Mucosa of descending colon (tissue), 3 donors: Measurements from ENCODE around the gene SH3TC1. TPM values are rescaled to one million over a fixed set of nuclear protein-coding genes. Genes with fewer than 3 reads are reported as not detected.

ENCODE experiments used
- ATAC-seq: fragments of 200-7000 bp; cut with Tn5 transposase; one replicate; pipeline ENCODE4 v1.9.1; 2020; ENCODE audit warnings: mild to moderate bottlenecking, moderate library complexity
- DNase-seq, 3 donors: peaks; one replicate each; pipeline ENCODE4 v3.0.0-alpha.2; 2020
- H3K36me3 ChIP-seq: fragments of 200-600 bp; one replicate; pipeline ENCODE4 v1.8.0; 2021; ENCODE audit warnings: low read depth, mild to moderate bottlenecking
- H3K4me1 ChIP-seq: fragments of 200-600 bp; one replicate; pipeline ENCODE4 v1.8.0; 2021; ENCODE audit warnings: low read depth, mild to moderate bottlenecking
- H3K4me3 ChIP-seq: fragments of 200-600 bp; one replicate; pipeline ENCODE4 v1.8.0; 2021; ENCODE audit warnings: mild to moderate bottlenecking
- H3K9me3 ChIP-seq: fragments of 200-600 bp; one replicate; pipeline ENCODE4 v1.8.0; 2021; ENCODE audit warnings: mild to moderate bottlenecking
- intact Hi-C, 2 donors: fragments of 100-400 bp; cut with DNase I in 1 of 2; cut with micrococcal nuclease in 1 of 2; formaldehyde crosslinking; loops; one replicate each; pipeline versions ENCODE4 v1.11.0 to v1.11.1; 2022; cut with DNase I, micrococcal nuclease
- total RNA-seq, 3 donors: library from RNA; stranded (reverse); fragmentation: NEBNext Ultra II Directional in 2 of 3; extraction: Animal tissue kit (Norgen Biotek cat#: 25700) in 2 of 3; gene quantifications; one replicate each; pipeline versions ENCODE4 v1.2.1 to v1.2.4, GENCODE V29; 2021 to 2023
- TF ChIP-seq, protein P1 (sequence below): fragments of 200-600 bp; IDR thresholded peaks from one replicate; pipeline ENCODE4 v1.8.0; 2022; ENCODE audit warnings: antibody characterized with exemption, mild to moderate bottlenecking
- donor health status: DM: no; HTN: no; CAD: no; lungs with moderate emphysema.
- donor health status: DM: no; HTN: no; CAD: no.
- donor health status: DM: no; HTN: yes; CAD: no.

The SH3TC1 gene
- total RNA-seq, 3 donors from 2014 or later, result 10.3 to 13.6 (median 11.7) TPM

DNA sequence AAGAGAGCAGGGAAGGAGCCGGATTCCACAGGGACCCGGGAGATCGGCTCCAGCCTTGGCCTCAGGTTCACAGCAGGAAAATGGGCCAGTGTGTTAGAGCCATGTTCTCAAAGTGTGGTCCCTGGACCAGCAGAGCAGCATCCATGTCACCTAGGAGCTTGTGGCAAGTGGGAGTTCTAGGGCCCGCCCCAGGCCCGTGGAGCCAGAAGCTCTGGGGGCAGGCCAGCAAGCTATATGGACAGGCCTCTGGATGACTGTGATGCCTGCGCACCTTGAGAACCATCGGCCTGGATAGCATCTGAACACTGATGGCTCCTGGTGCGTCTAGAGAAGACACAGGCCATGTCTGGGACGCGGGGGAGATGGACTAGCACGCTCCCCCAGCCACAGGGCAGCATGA lies 33.7 kb downstream of the SH3TC1 start:
- ATAC-seq (no peak), DNase-seq (peak in 1 of 3 donors; percentile 25)
- H3K4me1 ChIP-seq, result peaks cover 6% of the 10 kb centered on the region
- TF ChIP-seq, protein P1, sequence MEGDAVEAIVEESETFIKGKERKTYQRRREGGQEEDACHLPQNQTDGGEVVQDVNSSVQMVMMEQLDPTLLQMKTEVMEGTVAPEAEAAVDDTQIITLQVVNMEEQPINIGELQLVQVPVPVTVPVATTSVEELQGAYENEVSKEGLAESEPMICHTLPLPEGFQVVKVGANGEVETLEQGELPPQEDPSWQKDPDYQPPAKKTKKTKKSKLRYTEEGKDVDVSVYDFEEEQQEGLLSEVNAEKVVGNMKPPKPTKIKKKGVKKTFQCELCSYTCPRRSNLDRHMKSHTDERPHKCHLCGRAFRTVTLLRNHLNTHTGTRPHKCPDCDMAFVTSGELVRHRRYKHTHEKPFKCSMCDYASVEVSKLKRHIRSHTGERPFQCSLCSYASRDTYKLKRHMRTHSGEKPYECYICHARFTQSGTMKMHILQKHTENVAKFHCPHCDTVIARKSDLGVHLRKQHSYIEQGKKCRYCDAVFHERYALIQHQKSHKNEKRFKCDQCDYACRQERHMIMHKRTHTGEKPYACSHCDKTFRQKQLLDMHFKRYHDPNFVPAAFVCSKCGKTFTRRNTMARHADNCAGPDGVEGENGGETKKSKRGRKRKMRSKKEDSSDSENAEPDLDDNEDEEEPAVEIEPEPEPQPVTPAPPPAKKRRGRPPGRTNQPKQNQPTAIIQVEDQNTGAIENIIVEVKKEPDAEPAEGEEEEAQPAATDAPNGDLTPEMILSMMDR, result no peak
- H3K4me3 ChIP-seq, result no peak overlapping the region
- intact Hi-C loops, result no loop called here
- H3K36me3 ChIP-seq, result no peaks in the 10 kb centered on the region
- no peaks in the 10 kb centered on the region for H3K9me3 ChIP-seq

DNA sequence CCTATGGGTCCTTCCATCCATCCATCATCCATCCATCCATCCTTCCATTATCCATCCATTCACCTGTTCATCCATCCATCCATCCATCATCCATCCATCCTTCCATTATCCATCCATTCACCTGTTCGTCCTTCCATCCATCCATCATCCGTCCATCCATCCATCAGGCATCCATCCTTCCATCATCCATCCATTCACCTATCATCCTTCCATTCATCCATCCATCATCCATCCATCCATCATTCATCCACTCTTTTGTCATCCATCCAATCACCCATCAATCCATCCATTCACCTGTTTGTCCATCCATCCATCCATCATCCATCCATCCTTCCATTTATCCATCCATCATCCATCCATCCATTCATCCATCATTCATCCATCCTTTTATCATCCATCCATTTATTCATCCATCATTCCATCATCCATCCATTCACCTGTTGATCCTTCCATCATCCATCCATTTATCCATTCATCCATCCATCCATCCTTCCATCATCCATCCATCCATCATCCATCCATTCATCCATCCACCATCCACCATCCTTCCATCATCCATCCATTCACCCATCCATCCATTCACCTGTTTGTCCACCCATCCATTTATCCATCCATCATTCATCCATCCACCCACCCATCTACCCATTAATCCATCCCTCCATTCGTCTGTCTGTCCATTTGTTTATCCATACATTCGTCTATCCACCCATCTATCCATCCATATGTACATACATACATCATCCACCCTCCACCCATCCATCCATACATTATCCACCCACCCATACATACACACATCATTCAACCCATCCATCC lies 34.8 kb downstream of the SH3TC1 start:
- no peak for ATAC-seq
- no peak for DNase-seq

DNA sequence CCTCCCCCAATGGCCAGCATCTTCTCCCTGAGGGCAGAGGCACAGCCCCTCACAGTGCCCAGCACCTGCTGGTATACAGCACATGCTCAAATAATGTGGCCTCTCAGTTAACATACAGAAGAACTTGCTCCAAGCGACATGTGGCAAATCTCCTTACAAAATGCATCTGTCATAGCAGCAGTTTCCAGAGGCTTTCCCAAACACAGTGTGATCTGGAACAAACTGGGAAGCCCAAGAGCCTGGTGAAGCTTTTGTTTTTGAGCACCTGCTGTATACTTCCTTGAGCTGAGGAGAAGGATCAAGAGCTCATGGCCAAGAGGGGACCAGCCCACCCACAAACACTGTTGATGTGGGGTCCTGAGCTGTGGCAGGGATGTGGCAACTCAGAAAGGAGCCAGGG lies 35.6 kb downstream of the SH3TC1 start:
- intact Hi-C loops, result no loop called here
- ATAC-seq, result no peak

More for the DNA sequence above, 34.8 kb downstream of the SH3TC1 start:
- H3K4me3 ChIP-seq, result no peak overlapping the region
- H3K9me3 ChIP-seq, result no peaks in the 10 kb centered on the region
- TF ChIP-seq, protein P1, result no peak
- intact Hi-C loops, result no loop called here
- no peaks in the 10 kb centered on the region for H3K36me3 ChIP-seq
- peaks cover 3% of the 10 kb centered on the region for H3K4me1 ChIP-seq

DNA sequence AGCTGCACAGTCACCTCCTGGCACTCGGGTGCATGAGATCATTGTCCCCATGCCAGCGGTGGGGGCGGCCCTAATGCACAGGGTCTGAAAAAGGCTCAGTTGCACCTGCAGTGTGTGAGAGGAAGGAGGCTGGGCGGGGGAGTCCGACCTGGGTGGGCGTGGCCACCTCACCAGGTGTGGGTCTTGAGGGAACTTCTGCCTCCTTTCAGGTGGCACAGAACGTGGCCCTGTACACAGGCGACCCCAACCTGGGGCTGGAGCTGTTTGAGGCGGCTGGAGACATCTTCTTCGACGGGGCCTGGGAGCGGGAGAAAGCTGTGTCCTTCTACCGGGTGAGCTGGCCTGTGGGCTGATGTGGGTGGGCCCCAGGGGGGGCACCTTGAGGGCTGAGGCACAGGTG lies 36.1 kb downstream of the SH3TC1 start:
- Histone ChIP-seq H3K4me3 (no peak overlapping the region), H3K4me1 (peaks cover 3% of the 10 kb centered on the region), H3K9me3 (no peaks in the 10 kb centered on the region), H3K36me3 (no peaks in the 10 kb centered on the region)
- intact Hi-C loops, result no loop called here
- DNase-seq (no peak), ATAC-seq (no peak)
- TF ChIP-seq, protein P1, result no peak

More for the DNA sequence above, 35.6 kb downstream of the SH3TC1 start:
- H3K36me3 ChIP-seq, result no peaks in the 10 kb centered on the region
- no peaks in the 10 kb centered on the region for H3K9me3 ChIP-seq
- no peak for DNase-seq
- H3K4me1 ChIP-seq, result peaks cover 3% of the 10 kb centered on the region
- TF ChIP-seq, protein P1, result no peak
- no peak overlapping the region for H3K4me3 ChIP-seq

DNA sequence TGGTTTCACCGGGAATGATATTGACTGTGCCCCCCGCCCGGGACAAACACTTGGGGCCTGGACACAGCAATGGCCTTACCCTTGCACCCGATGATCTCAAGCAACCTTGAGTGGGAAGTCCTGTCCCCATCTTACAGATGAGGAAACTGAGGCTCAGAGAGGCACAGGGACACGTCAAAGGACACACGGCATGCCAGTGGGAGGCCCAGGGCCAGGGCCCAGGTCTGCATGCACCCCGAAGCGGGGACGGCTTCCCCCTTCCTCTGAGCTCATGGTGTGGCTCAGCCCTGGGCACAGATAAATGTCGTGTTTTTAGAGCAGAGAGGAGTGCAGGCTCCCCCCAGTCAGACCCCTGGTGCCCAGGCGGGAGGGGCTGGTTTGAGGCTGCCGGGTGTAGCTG lies 36.6 kb downstream of the SH3TC1 start:
- no peaks in the 10 kb centered on the region for H3K36me3 ChIP-seq

More for the DNA sequence above, 36.6 kb downstream of the SH3TC1 start:
- TF ChIP-seq, protein P1, result no peak
- H3K4me3 ChIP-seq, result no peak overlapping the region
- DNase-seq, result no peak
- intact Hi-C loops, result no loop called here
- no peaks in the 10 kb centered on the region for H3K9me3 ChIP-seq
- ATAC-seq, result no peak
- peaks cover 3% of the 10 kb centered on the region for H3K4me1 ChIP-seq
